Astrocyte (in vitro differentiated cells and primary cell): ENCODE measurements around the gene PAFAH1B2.

Experiments
- EZH2 ChIP-seq: IDR thresholded peaks from 2 replicates; pipeline ENCODE4 v1.6.1; 2012; ENCODE audit warnings: mild to moderate bottlenecking, low read length, inconsistent platforms; ENCODE audit not compliant: insufficient read depth
- TF ChIP-seq, protein P1 (sequence below): IDR thresholded peaks from 2 replicates; pipeline ENCODE4 v1.5.1; 2011; ENCODE audit warnings: low read depth, mild to moderate bottlenecking, inconsistent platforms, low read length, moderate library complexity; ENCODE audit not compliant: insufficient read depth

DNA sequence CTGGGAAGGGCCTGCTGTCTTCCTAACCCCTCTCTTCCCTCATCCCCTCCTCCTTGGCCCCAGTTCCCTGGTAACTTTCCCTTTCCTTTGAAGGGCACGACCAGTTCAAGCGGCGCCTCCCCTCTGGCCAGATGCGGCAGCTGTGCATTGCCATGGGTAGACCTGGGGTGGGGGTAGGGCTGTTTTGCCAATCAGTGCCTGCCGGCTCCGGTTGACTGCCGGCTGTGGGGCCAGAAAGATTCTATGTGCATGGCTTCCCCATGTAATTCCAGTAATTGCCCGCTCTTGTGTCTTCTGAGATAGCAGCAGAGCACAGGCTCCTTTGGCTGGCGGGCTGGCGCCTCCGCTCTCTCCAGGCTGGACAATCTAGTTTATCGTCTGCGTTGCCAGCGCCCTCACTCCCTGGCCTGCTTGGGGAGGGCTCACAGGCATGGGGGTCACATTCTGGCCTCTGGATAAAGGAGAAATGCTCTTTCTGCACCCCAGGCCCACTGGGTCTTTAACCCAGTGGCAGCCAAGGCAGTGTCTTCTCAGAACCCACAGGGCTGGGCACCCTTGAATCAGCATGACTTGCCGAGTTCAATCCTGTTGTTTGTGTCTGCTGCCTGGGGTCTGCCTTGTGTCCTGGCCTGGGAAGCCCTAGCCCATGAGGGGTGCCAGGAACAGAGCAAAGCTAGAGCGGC lies 43.9 kb downstream of the PAFAH1B2 start:
- TF ChIP-seq, protein P1, sequence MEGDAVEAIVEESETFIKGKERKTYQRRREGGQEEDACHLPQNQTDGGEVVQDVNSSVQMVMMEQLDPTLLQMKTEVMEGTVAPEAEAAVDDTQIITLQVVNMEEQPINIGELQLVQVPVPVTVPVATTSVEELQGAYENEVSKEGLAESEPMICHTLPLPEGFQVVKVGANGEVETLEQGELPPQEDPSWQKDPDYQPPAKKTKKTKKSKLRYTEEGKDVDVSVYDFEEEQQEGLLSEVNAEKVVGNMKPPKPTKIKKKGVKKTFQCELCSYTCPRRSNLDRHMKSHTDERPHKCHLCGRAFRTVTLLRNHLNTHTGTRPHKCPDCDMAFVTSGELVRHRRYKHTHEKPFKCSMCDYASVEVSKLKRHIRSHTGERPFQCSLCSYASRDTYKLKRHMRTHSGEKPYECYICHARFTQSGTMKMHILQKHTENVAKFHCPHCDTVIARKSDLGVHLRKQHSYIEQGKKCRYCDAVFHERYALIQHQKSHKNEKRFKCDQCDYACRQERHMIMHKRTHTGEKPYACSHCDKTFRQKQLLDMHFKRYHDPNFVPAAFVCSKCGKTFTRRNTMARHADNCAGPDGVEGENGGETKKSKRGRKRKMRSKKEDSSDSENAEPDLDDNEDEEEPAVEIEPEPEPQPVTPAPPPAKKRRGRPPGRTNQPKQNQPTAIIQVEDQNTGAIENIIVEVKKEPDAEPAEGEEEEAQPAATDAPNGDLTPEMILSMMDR = no peak
- no peak for TF ChIP-seq EZH2
